ENCODE results near the gene ASPN.

GRCh38 chr9:92446536-92446935, 35.8 kb downstream of the ASPN start:
- TF ChIP-seq CTCF (IDR thresholded peaks at IDR 0.05 in 4 of 5, conservative IDR thresholded peaks at IDR 0.05 in 1 of 5) (no peak), POLR2A (IDR thresholded peaks at IDR 0.05) (no peak)
